GM12874 (cell line): Measurements from ENCODE around the gene RTP2.

ENCODE experiments used
- TF ChIP-seq, protein P1 (sequence below): IDR thresholded peaks from 2 replicates; pipeline ENCODE4 v1.5.1; 2011; ENCODE audit warnings: low read depth, mild to moderate bottlenecking, control low read depth, low read length, moderate library complexity; ENCODE audit not compliant: insufficient read depth

The RTP2 gene

DNA sequence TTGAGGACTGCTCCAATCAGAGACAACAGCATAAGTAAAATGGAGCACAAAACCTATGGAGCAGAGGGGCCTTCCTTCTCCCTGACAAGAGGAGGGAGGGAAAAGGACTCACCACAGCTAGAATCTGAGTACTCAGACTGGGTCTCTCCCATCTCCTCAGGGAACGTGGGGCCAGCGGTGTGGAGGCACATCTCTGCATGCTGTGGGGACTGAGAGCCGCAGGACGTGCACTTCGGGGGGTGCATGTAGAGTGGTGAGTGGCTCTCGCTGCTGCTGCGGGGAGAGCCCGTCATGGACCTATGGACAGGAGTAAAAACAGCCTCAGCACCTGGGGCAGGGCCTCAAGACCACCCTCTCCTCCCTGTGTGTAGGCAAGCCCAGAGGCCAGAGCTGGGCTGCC, 25.9 kb upstream of the RTP2 start:
- TF ChIP-seq, protein P1, sequence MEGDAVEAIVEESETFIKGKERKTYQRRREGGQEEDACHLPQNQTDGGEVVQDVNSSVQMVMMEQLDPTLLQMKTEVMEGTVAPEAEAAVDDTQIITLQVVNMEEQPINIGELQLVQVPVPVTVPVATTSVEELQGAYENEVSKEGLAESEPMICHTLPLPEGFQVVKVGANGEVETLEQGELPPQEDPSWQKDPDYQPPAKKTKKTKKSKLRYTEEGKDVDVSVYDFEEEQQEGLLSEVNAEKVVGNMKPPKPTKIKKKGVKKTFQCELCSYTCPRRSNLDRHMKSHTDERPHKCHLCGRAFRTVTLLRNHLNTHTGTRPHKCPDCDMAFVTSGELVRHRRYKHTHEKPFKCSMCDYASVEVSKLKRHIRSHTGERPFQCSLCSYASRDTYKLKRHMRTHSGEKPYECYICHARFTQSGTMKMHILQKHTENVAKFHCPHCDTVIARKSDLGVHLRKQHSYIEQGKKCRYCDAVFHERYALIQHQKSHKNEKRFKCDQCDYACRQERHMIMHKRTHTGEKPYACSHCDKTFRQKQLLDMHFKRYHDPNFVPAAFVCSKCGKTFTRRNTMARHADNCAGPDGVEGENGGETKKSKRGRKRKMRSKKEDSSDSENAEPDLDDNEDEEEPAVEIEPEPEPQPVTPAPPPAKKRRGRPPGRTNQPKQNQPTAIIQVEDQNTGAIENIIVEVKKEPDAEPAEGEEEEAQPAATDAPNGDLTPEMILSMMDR = no peak

GRCh38 chr3:187726564-187726963, 24.2 kb upstream of the RTP2 start:
- TF ChIP-seq, protein P1 = no peak

DNA sequence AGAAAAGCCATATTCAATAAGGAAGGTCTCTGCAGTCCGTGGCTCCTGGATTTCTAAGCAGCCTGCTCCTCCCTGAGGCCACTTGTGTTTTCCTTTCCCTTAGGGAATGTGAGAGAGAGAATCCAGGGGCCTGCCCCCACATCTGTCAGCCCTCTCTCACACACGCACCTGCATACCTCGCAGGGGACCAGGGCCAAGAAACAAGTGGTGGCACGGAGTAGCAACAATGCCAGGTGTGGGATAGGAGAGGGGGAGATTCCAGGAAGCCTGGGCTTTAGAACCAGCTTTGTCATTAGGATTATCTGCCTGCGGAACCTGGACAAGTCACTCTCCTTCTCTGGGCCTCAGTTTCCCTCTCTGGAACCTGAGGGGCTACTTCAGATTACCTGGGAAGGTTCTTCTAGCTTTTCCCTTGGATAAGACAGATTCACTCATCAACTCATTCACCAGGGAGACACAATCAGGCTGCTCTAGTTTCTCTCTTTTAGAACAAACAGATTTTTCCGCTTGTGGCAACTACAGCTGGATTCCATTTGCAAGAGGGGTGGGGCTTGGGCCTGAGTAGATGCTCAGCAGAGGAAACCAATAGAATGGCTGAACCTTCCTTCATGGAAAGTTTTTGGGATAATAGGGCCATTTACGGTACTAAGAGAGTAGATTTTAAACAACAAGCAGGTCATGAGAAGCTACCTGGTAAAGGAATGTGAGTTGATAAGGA, 23.5 kb upstream of the RTP2 start:
- TF ChIP-seq, protein P1 = no peak

GRCh38 chr3:187725224-187725623, 22.9 kb upstream of the RTP2 start:
- TF ChIP-seq, protein P1 = no peak

DNA sequence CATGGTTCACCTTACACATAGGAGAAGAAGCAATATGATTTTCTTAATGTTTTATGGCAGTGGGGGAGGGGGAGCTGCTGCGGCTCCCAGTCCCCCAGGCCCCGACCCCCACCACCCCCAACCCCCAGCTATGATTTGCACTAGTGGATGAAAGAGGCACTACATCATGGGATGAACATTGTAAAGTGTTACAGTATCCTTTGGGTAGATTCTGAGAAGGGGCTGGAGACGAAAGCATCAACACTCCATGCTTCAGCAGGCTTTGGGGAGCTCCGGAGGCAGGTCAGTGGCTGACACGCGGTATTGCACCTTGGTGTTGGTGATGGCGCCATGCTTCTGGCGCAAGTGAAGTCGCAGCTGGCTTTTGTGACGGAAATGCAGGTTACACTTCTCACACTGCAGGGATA, 19.9 kb upstream of the RTP2 start:
- TF ChIP-seq, protein P1 = no peak

DNA sequence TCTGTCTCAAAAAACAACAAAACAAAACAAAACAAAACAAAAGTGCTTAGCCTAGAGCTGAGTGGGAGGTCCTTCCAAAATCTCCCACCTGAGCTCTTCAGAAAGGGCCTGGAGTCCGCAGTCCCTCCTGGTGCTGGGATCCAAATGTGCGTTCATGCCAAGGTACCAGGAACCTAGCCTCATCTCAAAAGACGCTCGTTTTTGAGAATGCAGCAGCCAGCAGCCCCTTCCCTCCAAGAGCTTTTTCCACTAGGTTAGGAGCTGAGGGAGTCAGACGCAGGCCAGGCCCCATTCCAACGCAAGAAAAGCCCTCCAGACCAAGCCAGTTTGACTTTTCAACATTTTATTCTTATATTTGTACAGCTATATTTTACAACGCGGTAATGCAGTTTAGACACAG, 18.7 kb upstream of the RTP2 start:
- TF ChIP-seq, protein P1 = no peak

DNA sequence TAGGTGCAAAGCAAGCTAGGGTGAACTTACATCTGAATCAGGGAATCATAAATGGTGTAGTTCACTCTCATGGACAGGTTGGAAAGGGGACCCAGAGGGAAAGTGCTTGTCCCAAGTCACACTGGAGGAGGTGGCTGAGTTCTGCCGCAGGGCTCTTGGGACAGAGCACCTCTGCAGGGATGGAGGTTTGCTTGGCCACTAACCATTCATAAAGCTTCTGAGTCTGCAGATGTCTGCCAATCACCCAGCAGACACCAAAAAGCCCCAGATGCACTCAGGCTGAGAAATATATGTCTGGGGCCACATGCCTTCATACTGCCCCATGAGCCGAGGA, 17.9 kb upstream of the RTP2 start:
- TF ChIP-seq, protein P1 = no peak
